NCI-H1092 (cell line): ENCODE results near the gene OPA1.
"Not testable (repeated sequence)": the region's sequence is repeated elsewhere in the genome, so short reads cannot be mapped to it uniquely, and the experiment has no call there.

ENCODE experiments used
- DNase-seq: peaks from one replicate; lab custom pipeline; 2025; lab: John Stamatoyannopoulos, UW

OPA1 gene

DNA sequence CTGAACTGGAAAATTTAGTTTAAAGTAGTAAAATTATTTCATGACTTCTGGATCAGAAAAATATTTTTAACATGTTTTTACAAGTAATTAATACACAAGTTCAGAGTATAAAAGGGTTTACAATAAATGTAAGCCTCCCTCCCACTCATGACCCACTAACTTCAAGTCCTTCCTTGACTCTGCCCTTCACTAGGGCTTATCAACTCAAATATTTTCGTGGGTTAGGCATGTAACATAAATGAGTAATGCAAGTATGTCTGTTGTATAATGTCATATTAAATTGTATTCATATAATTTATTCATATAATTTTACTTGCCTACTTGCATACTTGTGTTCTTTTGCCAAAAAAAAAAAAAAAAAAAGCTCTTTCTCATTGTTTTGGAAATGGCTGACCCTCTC, 3.4 kb upstream of the OPA1 start:
- no peak for DNase-seq

DNA sequence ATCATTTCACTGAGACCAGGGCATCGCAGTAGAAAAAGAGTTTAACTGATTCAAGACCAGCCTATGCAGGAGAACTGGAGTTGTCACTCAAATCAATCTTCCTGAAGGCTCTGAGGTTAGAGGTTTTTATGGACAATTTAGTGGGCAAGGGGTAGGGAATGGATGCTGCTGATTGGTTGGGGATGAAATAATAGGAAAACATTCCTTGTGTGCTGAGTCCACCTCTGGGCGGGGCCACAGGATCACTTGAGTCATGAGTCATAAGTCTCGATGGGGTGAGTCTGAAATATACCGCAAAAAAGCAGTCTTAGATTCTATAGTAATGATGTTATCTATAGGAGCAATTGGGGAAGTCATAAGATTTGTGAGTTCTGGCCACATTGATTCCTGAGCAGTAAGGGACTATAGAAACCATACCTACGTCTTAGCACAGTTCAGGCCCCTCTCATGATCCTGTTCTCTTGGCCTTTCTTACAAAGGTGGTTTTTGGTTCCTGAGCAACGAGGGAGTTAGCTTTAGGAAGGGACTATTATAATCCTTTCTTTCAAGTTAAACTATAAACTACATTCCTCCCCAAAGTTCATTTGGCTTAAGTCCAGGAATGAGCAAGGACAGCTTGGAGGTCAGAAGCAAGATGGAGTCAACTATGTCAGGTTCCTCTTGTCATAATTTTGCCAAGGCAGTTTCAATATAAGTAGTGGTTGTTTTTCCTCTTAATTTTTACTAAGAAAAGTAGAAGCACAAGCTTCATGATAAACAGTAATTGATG, 2.7 kb upstream of the OPA1 start:
- no peak for DNase-seq

DNA sequence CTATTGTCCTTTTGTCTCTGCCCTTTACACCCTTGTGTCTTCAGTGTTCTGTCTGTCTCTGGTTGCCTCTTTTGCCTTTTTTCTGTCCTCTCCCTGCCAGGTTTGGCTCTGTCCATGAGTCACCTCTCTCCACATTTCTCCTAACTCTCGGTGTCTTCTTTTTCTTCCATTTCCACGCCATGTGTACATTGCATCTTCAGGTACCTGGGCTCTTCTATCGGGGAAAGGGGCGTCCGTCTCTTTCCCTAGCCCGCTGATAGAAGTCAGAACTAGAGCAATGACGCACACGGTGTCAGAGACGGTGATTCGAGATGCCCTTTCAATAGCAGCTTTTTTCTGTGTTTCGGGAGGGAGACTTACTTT, 641 bp downstream of the OPA1 start:
- DNase-seq = no peak

- DNase-seq = no peak
Measured at GRCh38 chr3:193594946-193595689, 2.1 kb downstream of the OPA1 start.

- no peak for DNase-seq
Measured at GRCh38 chr3:193595939-193596487, 3.0 kb downstream of the OPA1 start.

DNA sequence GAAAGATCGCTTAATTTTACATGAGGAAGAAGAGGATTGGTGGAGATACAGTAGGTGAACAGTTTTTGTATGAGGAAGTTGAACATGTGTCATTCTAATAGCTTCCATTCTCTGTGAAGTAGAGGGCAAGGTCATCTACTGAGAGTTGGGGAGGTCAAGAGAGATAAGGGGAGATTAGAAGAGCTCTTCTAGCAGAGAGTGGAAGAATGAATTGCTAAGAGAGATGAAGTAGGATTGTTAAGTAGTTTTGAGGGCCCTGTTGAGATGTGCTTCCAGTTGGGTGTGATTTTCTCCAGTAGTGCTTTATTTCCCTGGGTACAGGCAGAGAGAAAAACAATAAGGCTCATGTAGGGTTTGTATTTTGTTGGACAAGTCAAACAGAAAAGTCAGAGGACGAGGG, 5.2 kb downstream of the OPA1 start:
- DNase-seq = no peak

DNA sequence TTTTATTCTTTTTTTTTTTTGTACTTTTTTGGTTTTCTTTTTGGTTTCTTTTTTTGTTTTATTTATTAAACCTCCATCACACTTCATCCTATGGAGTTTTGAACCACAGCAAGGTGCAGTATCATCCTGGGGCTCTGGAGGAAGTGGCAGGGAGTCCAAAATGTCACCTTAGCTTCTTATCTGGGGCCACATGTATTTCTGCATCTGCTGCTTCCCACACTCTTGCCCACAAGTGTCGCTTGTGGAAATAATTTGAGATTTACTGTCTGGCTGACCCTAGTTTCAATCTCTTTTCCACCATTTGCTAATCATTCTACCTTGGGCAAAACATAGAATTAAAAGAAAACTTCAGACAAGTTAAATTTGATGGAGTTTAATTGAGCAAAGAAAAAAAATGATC, 6.4 kb downstream of the OPA1 start:
- DNase-seq = no peak

DNA sequence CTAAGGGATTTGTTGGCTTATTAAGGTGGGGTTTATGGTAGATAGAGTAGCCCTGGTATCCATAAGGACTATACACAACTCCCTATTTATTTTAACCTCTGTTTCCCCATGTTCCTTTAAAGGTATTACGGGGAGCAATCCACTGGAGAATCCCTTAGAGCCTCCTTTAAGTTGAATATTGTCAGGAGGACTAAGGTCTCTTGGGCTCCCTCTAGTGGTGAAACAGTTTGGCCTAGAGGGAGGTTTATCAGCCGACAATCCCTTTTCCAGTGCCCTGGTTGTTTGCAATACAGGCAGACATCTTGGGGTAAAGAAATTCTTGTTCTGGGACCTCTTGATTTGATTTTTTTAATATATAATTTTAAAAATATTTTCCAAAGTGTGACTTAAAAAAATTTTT, 12.9 kb downstream of the OPA1 start:
- DNase-seq = no peak

DNA sequence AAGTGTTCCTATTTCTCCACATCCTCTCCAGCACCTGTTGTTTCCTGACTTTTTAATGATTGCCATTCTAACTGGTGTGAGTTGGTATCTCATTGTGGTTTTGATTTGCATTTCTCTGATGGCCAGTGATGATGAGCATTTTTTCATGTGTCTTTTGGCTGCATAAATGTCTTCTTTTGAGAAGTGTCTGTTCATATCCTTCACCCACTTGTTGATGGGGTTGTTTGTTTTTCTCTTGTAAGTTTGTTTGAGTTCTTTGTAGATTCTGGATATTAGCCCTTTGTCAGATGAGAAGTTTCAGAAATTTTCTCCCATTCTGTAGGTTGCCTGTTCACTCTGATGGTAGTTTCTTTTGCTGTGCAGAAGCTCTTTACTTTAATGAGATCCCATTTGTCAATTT, 13.9 kb downstream of the OPA1 start:
- not testable (repeated sequence) for DNase-seq

GRCh38 chr3:193610516-193610915, 17.5 kb downstream of the OPA1 start:
- not testable (repeated sequence) for DNase-seq

DNA sequence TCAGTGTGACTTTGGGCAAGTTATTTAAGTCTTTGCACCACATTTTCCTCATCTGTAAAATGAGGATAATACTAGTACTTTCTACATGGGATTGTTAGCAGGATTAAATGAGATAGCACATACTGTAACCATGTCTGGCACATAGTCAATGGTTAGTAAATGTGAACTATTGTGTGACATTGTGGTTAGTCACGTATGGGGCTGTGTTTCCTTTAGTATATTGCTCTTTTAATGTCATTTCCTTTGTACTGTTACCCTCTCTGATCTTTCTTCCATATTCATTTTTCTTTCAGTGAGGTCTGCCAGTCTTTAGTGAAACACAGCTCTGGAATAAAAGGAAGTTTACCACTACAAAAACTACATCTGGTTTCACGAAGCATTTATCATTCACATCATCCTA, 21.4 kb downstream of the OPA1 start:
- no peak for DNase-seq

DNA sequence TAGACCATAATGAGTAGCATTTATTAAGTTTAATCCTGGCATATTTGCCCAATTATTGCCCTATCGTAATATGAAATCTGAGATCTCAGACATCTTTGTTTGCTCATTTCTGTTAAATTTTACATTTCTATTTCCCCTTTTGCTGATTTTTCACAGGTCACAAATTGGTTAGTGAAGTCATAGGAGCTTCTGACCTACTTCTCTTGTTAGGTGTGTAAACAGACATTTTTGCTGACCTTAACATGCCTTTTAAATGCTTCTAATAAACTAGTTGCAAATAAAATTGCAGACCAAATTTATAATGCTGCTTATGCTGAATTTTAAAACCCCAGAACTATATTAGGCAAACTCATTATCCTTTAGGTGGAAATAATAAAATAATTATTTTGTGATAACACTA, 24.6 kb downstream of the OPA1 start:
- no peak for DNase-seq

GRCh38 chr3:193620057-193620456, 27.0 kb downstream of the OPA1 start:
- no peak for DNase-seq

DNA sequence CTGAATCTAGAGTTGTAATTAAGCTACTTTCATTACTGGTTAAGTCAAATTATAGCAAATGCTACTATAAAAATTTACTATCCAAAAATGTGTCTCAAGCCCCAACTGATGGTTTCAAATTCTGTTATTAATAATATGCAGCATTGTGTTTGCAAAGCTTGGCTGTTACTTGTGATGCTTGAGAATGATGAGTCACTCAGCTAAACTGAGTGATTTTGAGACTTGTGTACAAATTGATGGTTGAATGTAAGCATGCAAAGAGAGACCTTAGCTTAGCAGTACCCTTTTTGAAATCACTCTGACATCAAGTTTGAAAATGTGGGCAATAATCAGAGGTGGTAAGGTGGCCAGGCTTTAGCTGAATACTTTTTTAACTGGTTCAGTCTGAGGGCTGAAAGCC, 27.6 kb downstream of the OPA1 start:
- DNase-seq = no peak

DNA sequence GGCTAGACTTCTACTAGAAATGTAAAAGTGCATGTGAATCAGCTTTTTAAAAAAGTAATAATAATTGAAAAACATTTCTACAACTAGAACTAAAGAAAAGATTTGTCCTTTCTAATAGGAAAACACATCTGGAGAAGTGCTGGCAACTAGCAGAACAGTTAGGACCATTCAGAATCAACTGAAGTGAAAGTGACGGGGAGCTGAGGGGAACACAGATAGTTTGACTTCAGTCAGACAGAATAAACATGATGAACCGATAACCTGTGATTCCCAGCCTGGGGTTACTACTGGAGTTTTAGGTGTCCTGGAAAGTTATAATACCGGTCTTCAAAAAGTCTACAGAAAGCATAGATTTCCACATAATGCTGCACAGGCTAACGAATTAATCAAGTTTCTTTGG, 28.1 kb downstream of the OPA1 start:
- DNase-seq = no peak

- DNase-seq = no peak
Measured at GRCh38 chr3:193630005-193630404, 37.0 kb downstream of the OPA1 start.

- no peak for DNase-seq
Measured at GRCh38 chr3:193637831-193638230, 44.8 kb downstream of the OPA1 start.

DNA sequence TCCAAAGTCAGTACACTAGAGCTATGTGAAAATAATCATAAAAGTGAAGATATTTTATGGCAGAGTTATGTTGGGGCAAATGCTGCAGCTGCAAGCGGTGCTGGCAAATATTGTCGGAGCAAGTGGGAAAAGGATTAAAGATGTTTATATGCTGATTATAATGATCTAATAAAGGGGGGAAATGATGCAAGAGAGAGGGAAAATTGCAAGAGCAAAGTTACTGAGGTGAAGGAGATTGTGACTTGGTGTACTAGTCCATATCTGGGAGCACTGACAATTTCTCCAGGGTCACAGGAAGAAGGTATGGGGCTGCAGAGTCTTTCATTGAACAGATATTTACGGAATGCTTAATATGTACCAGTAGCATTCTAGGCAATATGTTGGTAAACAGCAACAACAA, 45.8 kb downstream of the OPA1 start:
- DNase-seq = no peak

DNA sequence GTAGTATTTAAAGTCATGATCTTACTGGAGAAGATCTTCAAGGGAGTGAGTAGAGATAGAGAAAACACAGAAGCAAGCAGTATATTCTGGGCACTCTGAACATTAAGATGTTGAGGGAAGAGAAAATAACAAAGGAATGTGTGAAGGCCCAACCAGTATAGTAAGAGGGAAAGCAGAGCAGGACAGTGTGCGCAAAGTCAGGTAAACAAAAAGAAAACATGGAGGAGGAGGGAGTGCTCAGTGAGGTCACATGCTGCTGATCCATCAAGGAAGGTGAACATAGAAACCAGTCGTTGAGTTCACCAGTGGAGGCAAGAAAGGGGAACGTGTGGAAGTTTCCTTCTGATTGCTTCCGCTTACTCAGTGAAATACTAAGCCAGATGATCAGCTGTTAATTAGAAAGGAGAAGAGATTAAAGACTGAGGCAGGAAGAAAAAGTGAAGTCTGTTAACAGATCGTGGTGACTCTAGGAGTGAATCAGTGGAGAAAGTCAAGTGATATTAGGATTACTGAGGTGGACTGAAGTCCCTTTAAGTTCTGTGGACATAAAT, 47.2 kb downstream of the OPA1 start:
- no peak for DNase-seq

GRCh38 chr3:193640728-193641439, 47.9 kb downstream of the OPA1 start:
- DNase-seq = no peak

- no peak for DNase-seq
Measured at GRCh38 chr3:193641440-193641775, 48.4 kb downstream of the OPA1 start.

DNA sequence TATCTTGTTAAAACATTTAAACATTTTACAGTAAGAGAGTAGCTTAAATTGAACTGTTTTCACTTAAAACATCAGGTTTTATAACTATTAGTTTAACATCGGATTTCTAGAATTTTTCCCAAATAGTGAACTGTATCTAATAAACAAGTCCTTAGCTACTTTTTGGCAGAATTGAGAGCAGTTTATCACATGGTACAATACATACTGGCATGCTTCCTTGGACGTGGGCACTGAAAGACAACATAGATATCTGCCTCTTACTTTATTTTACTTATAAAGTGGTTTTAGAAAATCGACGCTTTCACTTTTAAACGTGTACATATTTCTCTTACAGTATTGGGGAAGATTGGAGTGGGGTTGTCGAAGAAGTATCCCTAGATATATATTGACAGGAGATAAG, 52.8 kb downstream of the OPA1 start:
- DNase-seq = no peak
